PC-9 (cell line): ENCODE results near the gene DLGAP1. TPM values are rescaled to one million over a fixed set of nuclear protein-coding genes. Genes with fewer than 3 reads are reported as not detected.

Experiments
- BruUV-seq: library from RNA; stranded (reverse); fragments of 400-500 nt; replicated peaks from 2 replicates; lab custom pipeline; 2021; lab: Mats Ljungman, UMichigan
- CTCF ChIA-PET: fragments of 300-600 bp; sonication (Branson Sonifier 250); formaldehyde crosslinking; loops from one replicate; lab custom pipeline; 2022; ENCODE audit warnings: antibody characterized with exemption; lab: Charles Lee
- POLR2A ChIA-PET: fragments of 300-600 bp; sonication (Branson Sonifier 250); formaldehyde crosslinking; loops from one replicate; lab custom pipeline; 2022; ENCODE audit warnings: antibody characterized with exemption; ENCODE audit not compliant: unreplicated experiment; lab: Charles Lee
- DNase-seq, 2 experiments: peaks; one replicate each; pipeline versions ENCODE4 v3.0.0 to v3.0.0-alpha.2; 2015 to 2022; ENCODE audit warnings: mixed read lengths in 1 of 2
- H2AFZ ChIP-seq: fragments of 200-600 bp; sonication (generic); 2 replicates; pipeline ENCODE4 v1.8.1; 2017; ENCODE audit warnings: antibody characterized with exemption
- H3F3A ChIP-seq: fragments of 200-600 bp; sonication (generic); 2 replicates; pipeline ENCODE4 v1.8.1; 2017; ENCODE audit warnings: antibody characterized with exemption, mild to moderate bottlenecking, low read depth; ENCODE audit not compliant: insufficient read depth
- H3K27ac ChIP-seq: fragments of 200-600 bp; sonication (generic); 2 replicates; pipeline ENCODE4 v1.6.1; 2016; ENCODE audit warnings: mixed run types
- H3K27me3 ChIP-seq: fragments of 200-600 bp; sonication (generic); 2 replicates; pipeline ENCODE4 v1.6.1; 2016; ENCODE audit warnings: low read depth, mixed run types; ENCODE audit not compliant: insufficient read depth
- H3K36me3 ChIP-seq: fragments of 200-600 bp; sonication (generic); 2 replicates; pipeline ENCODE4 v1.6.1; 2016; ENCODE audit warnings: low read depth, mixed run types
- H3K4me1 ChIP-seq: fragments of 200-600 bp; sonication (generic); replicated peaks from 2 replicates; pipeline ENCODE4 v1.6.1; 2016; ENCODE audit warnings: mixed run types; ENCODE audit not compliant: insufficient read depth
- H3K4me2 ChIP-seq: fragments of 200-600 bp; sonication (generic); 2 replicates; pipeline ENCODE4 v1.6.1; 2017; ENCODE audit warnings: mixed run types
- H3K4me3 ChIP-seq: fragments of 200-600 bp; sonication (generic); 2 replicates; pipeline ENCODE4 v1.6.1; 2016; ENCODE audit warnings: mixed run types
- H3K79me2 ChIP-seq: fragments of 200-600 bp; sonication (generic); 2 replicates; pipeline ENCODE4 v1.6.1; 2017; ENCODE audit warnings: low read depth, mixed run types
- H3K9me2 ChIP-seq: fragments of 200-600 bp; sonication (generic); 2 replicates; pipeline ENCODE4 v1.8.1; 2017; ENCODE audit warnings: mild to moderate bottlenecking; ENCODE audit not compliant: insufficient read depth
- H3K9me3 ChIP-seq: fragments of 200-600 bp; sonication (generic); 2 replicates; pipeline ENCODE4 v1.8.1; 2016; ENCODE audit warnings: low read depth; ENCODE audit not compliant: insufficient read depth
- H4K20me1 ChIP-seq: fragments of 200-600 bp; sonication (generic); 2 replicates; pipeline ENCODE4 v1.8.1; 2017; ENCODE audit not compliant: insufficient read depth
- CTCF ChIP-seq: fragments of 200-600 bp; sonication (generic); conservative IDR thresholded peaks from 2 replicates; pipeline ENCODE4 v1.6.1; 2017; ENCODE audit warnings: mixed run types, antibody characterized with exemption, mild to moderate bottlenecking, moderate library complexity
- EZH2 ChIP-seq: fragments of 200-600 bp; sonication (generic); IDR thresholded peaks from 2 replicates; pipeline ENCODE4 v1.8.0; 2017; ENCODE audit warnings: antibody characterized with exemption, low read depth
- intact Hi-C: fragments of 100-400 bp; cut with micrococcal nuclease; formaldehyde crosslinking; loops from one replicate; pipeline ENCODE4 v1.10.0; 2022; ENCODE audit not compliant: unreplicated experiment
- total RNA-seq: library from RNA; stranded (reverse); gene quantifications from 2 replicates; pipeline ENCODE4 v1.2.3, GENCODE V29; 2021

DLGAP1 gene
- total RNA-seq, 1 experiment from 2014 or later: not detected

GRCh38 chr18:3538954-3539617 is 916.0 kb downstream of the DLGAP1 start:
- no TSS peak for BruUV-seq
- H3F3A ChIP-seq: peaks cover 11% of the 10 kb centered on the region; the same call in 1 of the 2 replicates
- no peaks in the 10 kb centered on the region for H4K20me1 ChIP-seq
- H3K4me2 ChIP-seq: no peak overlapping the region
- no peaks in the 10 kb centered on the region for H3K27me3 ChIP-seq
- intact Hi-C loops: no loop called here
- CTCF ChIA-PET: no interaction called here
- H3K9me2 ChIP-seq: no peaks in the 10 kb centered on the region; the same call in 1 of the 2 replicates
- no peaks in the 10 kb centered on the region for H3K79me2 ChIP-seq
- peak in 1 of 2 experiments; percentile 45 for DNase-seq
- no peak overlapping the region for H3K27ac ChIP-seq
- TF ChIP-seq CTCF (no peak), EZH2 (no peak)
- no peaks in the 10 kb centered on the region for H3K36me3 ChIP-seq
- peaks cover 30% of the 10 kb centered on the region for H3K4me1 ChIP-seq
- POLR2A ChIA-PET: interaction anchor here (0.6 kb wide), 2 partner anchors 22 to 90 kb away, joined by 3 to 4 read pairs; no protein-coding TSS in a partner anchor
- no peaks in the 10 kb centered on the region for H3K9me3 ChIP-seq
- H3K4me3 ChIP-seq: no peak overlapping the region
- no peak overlapping the region for H2AFZ ChIP-seq

- H3K27me3 ChIP-seq: no peaks in the 10 kb centered on the region
- H3K4me1 ChIP-seq: peaks cover 30% of the 10 kb centered on the region
- H3K9me2 ChIP-seq: no peaks in the 10 kb centered on the region; the same call in 1 of the 2 replicates
- ChIA-PET POLR2A (interaction anchor here (0.6 kb wide), 1 partner anchor 89 kb away, joined by 4 read pairs; no protein-coding TSS in a partner anchor), CTCF (no interaction called here)
- TF ChIP-seq CTCF (no peak), EZH2 (no peak)
- no peaks in the 10 kb centered on the region for H3K9me3 ChIP-seq
- H3K4me2 ChIP-seq: no peak overlapping the region
- no peak overlapping the region for H3K4me3 ChIP-seq
- H3K27ac ChIP-seq: no peak overlapping the region
- intact Hi-C loops: no loop called here
- BruUV-seq: no TSS peak
- no peak for DNase-seq
- no peaks in the 10 kb centered on the region for H4K20me1 ChIP-seq
- no peaks in the 10 kb centered on the region for H3K36me3 ChIP-seq
- H2AFZ ChIP-seq: no peak overlapping the region
- H3F3A ChIP-seq: peaks cover 11% of the 10 kb centered on the region; the same call in 1 of the 2 replicates
- no peaks in the 10 kb centered on the region for H3K79me2 ChIP-seq
Measured at GRCh38 chr18:3538456-3538855, 916.7 kb downstream of the DLGAP1 start.

- Histone ChIP-seq H3K4me2 (no peak overlapping the region), H3K4me1 (no peaks in the 10 kb centered on the region), H3K79me2 (no peaks in the 10 kb centered on the region), H3K27me3 (no peaks in the 10 kb centered on the region), H3F3A (no peaks in the 10 kb centered on the region), H3K9me3 (no peaks in the 10 kb centered on the region), H3K27ac (no peak overlapping the region), H3K9me2 (no peaks in the 10 kb centered on the region), H3K36me3 (no peaks in the 10 kb centered on the region), H4K20me1 (no peaks in the 10 kb centered on the region), H3K4me3 (no peak overlapping the region), H2AFZ (no peak overlapping the region)
- TF ChIP-seq CTCF (no peak), EZH2 (no peak)
- intact Hi-C loops: no loop called here
- ChIA-PET CTCF (no interaction called here), POLR2A (no interaction called here)
- BruUV-seq: no TSS peak
- DNase-seq: no peak
Measured at GRCh38 chr18:3530807-3531206, 924.3 kb downstream of the DLGAP1 start.
